ENCODE measurements around the gene RPS26. TPM values are rescaled to one million over a fixed set of nuclear protein-coding genes. Genes with fewer than 3 reads are reported as not detected.

Gene RPS26
- total RNA-seq, 4 donors from 2014 or later, result 308 to 1,324 (median 859) TPM

DNA sequence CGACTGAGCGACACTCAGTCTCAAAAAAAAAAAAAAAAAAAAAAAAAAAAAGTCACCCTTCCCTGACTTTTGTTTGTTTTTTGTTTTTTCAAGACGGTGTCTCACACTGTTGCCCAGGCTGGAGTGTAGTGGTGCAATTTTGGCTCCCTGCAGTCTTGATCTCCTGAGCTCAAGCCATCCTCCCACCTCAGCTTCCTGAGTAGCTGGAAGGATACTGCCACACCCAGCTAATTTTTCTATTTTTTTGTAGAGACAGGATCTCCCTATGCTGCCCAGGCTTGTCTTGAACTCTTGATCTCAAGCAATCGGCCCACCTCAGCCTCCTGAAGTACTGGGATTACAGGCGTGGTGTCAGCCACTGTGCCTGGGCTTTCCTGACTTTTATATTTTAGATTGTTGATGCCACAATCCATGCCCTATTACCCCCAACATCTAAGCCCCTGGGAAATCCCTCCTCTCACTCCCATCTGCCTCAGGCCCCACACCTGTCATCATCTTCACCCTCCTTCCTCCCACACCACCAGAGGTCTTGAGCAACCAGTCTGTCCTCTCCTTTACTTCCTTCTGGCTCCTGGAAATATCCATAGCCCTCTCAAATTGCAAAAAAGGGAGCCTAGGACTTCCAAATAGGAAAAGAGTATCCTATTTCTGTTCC is 13.1 kb upstream of the RPS26 start:
- H3K27ac ChIP-seq, result no peak overlapping the region
- TF ChIP-seq POLR2A (IDR thresholded peaks at IDR 0.05), result no peak
- TF ChIP-seq, protein P1, sequence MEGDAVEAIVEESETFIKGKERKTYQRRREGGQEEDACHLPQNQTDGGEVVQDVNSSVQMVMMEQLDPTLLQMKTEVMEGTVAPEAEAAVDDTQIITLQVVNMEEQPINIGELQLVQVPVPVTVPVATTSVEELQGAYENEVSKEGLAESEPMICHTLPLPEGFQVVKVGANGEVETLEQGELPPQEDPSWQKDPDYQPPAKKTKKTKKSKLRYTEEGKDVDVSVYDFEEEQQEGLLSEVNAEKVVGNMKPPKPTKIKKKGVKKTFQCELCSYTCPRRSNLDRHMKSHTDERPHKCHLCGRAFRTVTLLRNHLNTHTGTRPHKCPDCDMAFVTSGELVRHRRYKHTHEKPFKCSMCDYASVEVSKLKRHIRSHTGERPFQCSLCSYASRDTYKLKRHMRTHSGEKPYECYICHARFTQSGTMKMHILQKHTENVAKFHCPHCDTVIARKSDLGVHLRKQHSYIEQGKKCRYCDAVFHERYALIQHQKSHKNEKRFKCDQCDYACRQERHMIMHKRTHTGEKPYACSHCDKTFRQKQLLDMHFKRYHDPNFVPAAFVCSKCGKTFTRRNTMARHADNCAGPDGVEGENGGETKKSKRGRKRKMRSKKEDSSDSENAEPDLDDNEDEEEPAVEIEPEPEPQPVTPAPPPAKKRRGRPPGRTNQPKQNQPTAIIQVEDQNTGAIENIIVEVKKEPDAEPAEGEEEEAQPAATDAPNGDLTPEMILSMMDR (IDR thresholded peaks at IDR 0.05), result no peak
- TF ChIP-seq EP300 (IDR thresholded peaks at IDR 0.05), result no peak
- no peaks in the 10 kb centered on the region for H3K27me3 ChIP-seq
- H3K36me3 ChIP-seq, result peaks cover 0 to 74% (median 7%) of the 10 kb centered on the region in 3 donors
- H3K4me1 ChIP-seq, result no peaks in the 10 kb centered on the region
- DNase-seq (ENCODE audit: low spot score in 2 of 2), result no peak
- no peaks in the 10 kb centered on the region for H3K9me3 ChIP-seq
- WGBS, 2 donors, result 72 to 77% methylated on average over 5 of the region's 5 CpGs
- H3K4me3 ChIP-seq, result no peak overlapping the region

DNA sequence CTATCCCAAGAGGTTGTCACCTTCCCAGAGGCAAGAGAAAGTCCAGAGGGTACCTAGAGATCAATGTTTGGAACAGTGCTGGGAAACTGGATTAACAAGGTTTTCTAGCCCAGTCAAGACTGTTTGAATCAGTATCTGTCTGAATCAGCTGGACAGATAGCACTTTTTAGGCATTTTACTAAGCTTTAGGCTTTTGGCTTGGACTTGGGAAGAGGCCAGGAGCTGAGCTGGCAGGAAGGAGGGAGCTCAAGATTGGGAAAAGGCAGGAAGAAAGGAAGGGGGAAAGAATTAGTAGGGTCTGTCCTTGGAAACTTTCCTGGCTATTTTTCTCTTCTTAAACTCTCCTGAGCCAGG is 12.6 kb upstream of the RPS26 start:
- Histone ChIP-seq H3K4me3 (no peak overlapping the region), H3K27me3 (no peaks in the 10 kb centered on the region), H3K27ac (no peak overlapping the region), H3K9me3 (no peaks in the 10 kb centered on the region), H3K36me3 (peaks cover 0 to 79% (median 7%) of the 10 kb centered on the region in 3 donors), H3K4me1 (no peaks in the 10 kb centered on the region)
- TF ChIP-seq, protein P1 (IDR thresholded peaks at IDR 0.05), result no peak
- TF ChIP-seq EP300 (IDR thresholded peaks at IDR 0.05) (no peak), POLR2A (IDR thresholded peaks at IDR 0.05) (no peak)
- no peak for DNase-seq (ENCODE audit: low spot score in 2 of 2)

DNA sequence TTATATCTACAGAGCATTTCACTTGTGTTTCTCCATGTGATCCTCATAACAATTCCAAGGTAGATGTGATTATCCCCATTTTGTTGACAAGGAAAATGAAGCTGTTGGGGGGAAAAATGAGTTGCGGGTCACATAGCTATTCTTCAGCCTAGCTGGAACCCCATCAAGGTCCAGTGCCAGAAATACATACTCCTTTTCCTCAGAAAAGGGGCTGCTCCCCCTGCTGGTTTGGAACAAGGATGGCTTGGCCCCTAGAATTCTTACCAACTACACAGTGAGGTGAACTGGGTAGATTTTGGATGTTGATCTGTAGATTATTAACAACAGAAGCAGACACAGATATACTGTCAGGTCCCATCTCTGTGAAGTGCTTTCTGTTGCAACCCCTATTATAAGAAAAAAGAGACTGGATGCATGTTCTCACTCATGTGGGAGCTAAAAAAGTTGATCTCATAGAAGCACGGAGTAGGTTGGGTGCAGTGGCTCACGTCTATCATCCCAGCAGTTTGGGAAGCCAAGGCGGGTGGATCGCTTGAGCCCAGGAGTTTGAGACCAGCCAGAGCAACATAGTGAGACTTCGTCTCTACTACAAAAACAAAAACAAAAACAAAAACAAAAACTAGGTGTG is 11.9 kb upstream of the RPS26 start:
- DNase-seq (ENCODE audit: low spot score in 2 of 2), result peak in 1 of 2 donors; percentile 33
- no peaks in the 10 kb centered on the region for H3K4me1 ChIP-seq
- 74 to 80% methylated on average over 6 of the region's 6 CpGs for WGBS, 2 donors
- H3K27me3 ChIP-seq, result no peaks in the 10 kb centered on the region
- TF ChIP-seq EP300 (IDR thresholded peaks at IDR 0.05) (no peak), POLR2A (IDR thresholded peaks at IDR 0.05) (no peak)
- TF ChIP-seq, protein P1 (IDR thresholded peaks at IDR 0.05), result peak; percentile 31 to 59 (median 51)
- peaks cover 0 to 81% (median 7%) of the 10 kb centered on the region in 3 donors for H3K36me3 ChIP-seq
- H3K4me3 ChIP-seq, result no peak overlapping the region
- no peaks in the 10 kb centered on the region for H3K9me3 ChIP-seq
- no peak overlapping the region for H3K27ac ChIP-seq

DNA sequence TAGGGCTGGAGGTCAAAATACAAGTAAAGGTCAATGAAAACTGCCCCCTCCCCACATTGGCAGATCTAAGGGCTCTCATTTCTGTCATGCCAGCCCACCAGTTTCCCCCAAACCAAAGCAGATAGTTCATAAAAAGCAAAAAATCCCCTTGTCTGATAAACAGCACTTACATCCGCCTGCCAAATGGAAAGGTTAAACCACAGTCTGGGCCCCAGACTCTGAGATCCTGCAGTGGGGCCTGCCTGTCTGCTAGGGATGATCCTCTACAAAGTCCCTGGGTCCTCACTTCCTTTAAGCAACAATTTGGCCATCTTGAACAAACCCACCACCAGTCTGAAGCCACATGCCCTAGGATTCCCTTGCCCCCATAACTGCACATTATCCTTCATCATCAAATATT is 9.7 kb upstream of the RPS26 start:
- TF ChIP-seq, protein P1 (IDR thresholded peaks at IDR 0.05), result no peak
- no peak for TF ChIP-seq POLR2A (IDR thresholded peaks at IDR 0.05)
- no peak for TF ChIP-seq EP300 (IDR thresholded peaks at IDR 0.05)
- WGBS, 2 donors, result 87 to 89% methylated on average over 1 of the region's 1 CpG
- Histone ChIP-seq H3K27ac (no peak overlapping the region), H3K4me3 (no peak overlapping the region), H3K4me1 (no peaks in the 10 kb centered on the region), H3K9me3 (no peaks in the 10 kb centered on the region), H3K27me3 (no peaks in the 10 kb centered on the region), H3K36me3 (peaks cover 0 to 81% (median 7%) of the 10 kb centered on the region in 3 donors)
- DNase-seq (ENCODE audit: low spot score in 2 of 2), result no peak

DNA sequence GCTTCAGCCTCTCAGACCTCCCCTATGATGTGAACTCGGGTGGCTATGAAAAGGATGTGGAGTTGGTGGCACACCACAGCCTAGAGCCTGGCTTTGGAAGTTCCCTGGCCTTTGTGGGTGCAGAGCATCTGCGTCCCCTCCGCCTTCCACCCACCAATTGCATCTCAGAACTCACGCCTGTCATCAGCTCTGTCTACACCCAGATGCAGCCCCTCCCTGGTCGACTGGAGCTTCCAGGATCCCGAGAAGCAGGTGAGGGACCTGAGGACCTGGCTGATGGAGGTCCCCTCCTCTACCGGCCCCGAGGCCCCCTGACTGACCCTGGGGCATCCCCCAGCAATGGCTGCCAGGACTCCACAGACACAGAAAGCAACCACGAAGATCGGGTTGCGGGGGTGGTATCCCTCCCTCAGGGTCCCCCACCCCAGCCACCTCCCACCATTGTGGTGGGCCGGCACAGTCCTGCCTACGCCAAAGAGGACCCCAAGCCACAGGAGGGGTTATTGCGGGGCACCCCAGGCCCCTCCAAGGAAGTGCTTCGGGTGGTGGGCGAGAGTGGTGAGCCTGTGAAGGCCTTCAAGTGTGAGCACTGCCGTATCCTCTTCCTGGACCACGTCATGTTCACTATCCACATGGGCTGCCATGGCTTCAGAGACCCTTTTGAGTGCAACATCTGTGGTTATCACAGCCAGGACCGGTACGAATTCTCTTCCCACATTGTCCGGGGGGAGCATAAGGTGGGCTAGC is 7.0 kb upstream of the RPS26 start:
- TF ChIP-seq EP300 (IDR thresholded peaks at IDR 0.05), result no peak
- no peak for TF ChIP-seq POLR2A (IDR thresholded peaks at IDR 0.05)
- TF ChIP-seq, protein P1 (IDR thresholded peaks at IDR 0.05), result no peak
- no peaks in the 10 kb centered on the region for H3K9me3 ChIP-seq
- no peaks in the 10 kb centered on the region for H3K27me3 ChIP-seq
- 85% methylated on average over 18 to 20 of the region's 21 CpGs for whole genome bisulfite sequencing, 2 donors
- peaks cover 0 to 72% (median 0%) of the 10 kb centered on the region in 3 donors for H3K36me3 ChIP-seq
- H3K4me1 ChIP-seq, result no peaks in the 10 kb centered on the region
- H3K4me3 ChIP-seq, result no peak overlapping the region
- no peak overlapping the region for H3K27ac ChIP-seq
- DNase-seq (ENCODE audit: low spot score in 2 of 2), result no peak
